ENCODE results near the gene GINS1. TPM values are rescaled to one million over a fixed set of nuclear protein-coding genes. Genes with fewer than 3 reads are reported as not detected.

Gene GINS1
- total RNA-seq, 1 donor from 2014 or later = 0.43 TPM

GRCh38 chr20:25486377-25486776 is 78.9 kb downstream of the GINS1 start:
- no peak for DNase-seq (ENCODE audit: low spot score)
- intact Hi-C loops (cut with DNase I) = no loop called here

GRCh38 chr20:25487306-25487705 is 79.8 kb downstream of the GINS1 start:
- intact Hi-C loops (cut with DNase I) = no loop called here
- DNase-seq (ENCODE audit: low spot score) = no peak

GRCh38 chr20:25487975-25488374 is 80.5 kb downstream of the GINS1 start:
- intact Hi-C loops (cut with DNase I) = no loop called here
- no peak for DNase-seq (ENCODE audit: low spot score)

GRCh38 chr20:25489221-25489871 is 81.9 kb downstream of the GINS1 start:
- DNase-seq (ENCODE audit: low spot score) = no peak
- intact Hi-C loops (cut with DNase I) = no loop called here

- intact Hi-C loops (cut with DNase I) = no loop called here
- no peak for DNase-seq (ENCODE audit: low spot score)
Observed at GRCh38 chr20:25490656-25491445, 83.4 kb downstream of the GINS1 start.

GRCh38 chr20:25491446-25492038 is 84.1 kb downstream of the GINS1 start:
- intact Hi-C loops (cut with DNase I) = no loop called here
- DNase-seq (ENCODE audit: low spot score) = no peak

- no peak for DNase-seq (ENCODE audit: low spot score)
- intact Hi-C loops (cut with DNase I) = no loop called here
Observed at GRCh38 chr20:25493137-25493536, 85.7 kb downstream of the GINS1 start.

GRCh38 chr20:25493748-25494505 is 86.5 kb downstream of the GINS1 start:
- intact Hi-C loops (cut with DNase I) = no loop called here
- no peak for DNase-seq (ENCODE audit: low spot score)

GRCh38 chr20:25494506-25495188 is 87.2 kb downstream of the GINS1 start:
- intact Hi-C loops (cut with DNase I) = no loop called here
- no peak for DNase-seq (ENCODE audit: low spot score)

- no peak for DNase-seq (ENCODE audit: low spot score)
- intact Hi-C loops (cut with DNase I) = no loop called here
Observed at GRCh38 chr20:25495189-25495824, 87.8 kb downstream of the GINS1 start.

- DNase-seq (ENCODE audit: low spot score) = peak; percentile 35
- intact Hi-C loops (cut with DNase I) = no loop called here
Observed at GRCh38 chr20:25496165-25496967, 88.9 kb downstream of the GINS1 start.

- DNase-seq (ENCODE audit: low spot score) = peak; percentile 24
- intact Hi-C loops (cut with DNase I) = no loop called here
Observed at GRCh38 chr20:25496968-25497401, 89.5 kb downstream of the GINS1 start.

GRCh38 chr20:25497586-25498279 is 90.3 kb downstream of the GINS1 start:
- intact Hi-C loops (cut with DNase I) = no loop called here
- DNase-seq (ENCODE audit: low spot score) = peak; percentile 56

Other genes with a start within 250 kb of the GINS1 start
- gene ENTPD6, start 212.0 kb upstream of the GINS1 start, total RNA-seq = 102 TPM
- gene PYGB, start 159.6 kb upstream of the GINS1 start, total RNA-seq = 386 TPM
- gene ABHD12, start 16.8 kb upstream of the GINS1 start, total RNA-seq = 35.8 TPM
- gene NINL, start 177.9 kb downstream of the GINS1 start, total RNA-seq = 1.4 TPM
- gene NANP, start 216.3 kb downstream of the GINS1 start, total RNA-seq = 2.8 TPM